ENCODE measurements around the gene L3MBTL3.

DNA sequence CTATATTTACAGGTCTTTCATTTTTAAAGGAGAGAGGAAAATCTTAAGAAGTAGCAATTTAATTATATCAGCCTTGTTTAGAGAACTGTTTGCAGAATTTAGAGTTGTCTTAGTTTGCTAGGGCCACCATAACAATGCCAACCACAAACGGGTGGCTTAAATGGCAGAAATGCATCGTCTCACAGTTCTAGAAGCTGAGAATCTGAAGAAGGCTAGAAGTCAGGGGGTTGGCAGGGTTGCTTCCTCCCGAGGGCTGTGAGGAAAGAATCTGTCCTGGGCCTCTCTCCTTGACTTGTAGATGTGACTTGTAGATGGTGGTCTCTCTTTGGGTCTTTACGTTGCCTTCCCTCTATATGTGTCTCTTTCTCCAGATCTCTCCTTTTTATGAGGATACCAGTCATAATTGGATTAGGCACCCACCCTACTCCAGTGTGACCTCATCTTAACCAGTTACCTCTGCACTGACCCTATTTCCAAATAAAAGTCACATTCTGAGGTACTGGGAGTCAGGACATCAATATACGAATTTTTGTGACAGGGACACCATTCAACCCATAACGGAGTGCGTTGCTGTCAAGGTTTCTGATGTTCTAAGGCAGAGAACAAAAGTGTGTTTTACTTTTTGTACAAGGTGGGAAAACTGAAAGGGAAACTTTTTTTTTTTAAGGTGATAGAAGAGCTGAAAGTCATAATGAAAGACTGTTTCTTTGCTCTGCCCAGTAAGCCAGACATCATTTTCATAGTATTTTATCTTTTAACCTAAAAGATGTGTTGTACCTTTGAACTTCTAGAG is 119.9 kb downstream of the L3MBTL3 start:
- TF ChIP-seq, protein P1, sequence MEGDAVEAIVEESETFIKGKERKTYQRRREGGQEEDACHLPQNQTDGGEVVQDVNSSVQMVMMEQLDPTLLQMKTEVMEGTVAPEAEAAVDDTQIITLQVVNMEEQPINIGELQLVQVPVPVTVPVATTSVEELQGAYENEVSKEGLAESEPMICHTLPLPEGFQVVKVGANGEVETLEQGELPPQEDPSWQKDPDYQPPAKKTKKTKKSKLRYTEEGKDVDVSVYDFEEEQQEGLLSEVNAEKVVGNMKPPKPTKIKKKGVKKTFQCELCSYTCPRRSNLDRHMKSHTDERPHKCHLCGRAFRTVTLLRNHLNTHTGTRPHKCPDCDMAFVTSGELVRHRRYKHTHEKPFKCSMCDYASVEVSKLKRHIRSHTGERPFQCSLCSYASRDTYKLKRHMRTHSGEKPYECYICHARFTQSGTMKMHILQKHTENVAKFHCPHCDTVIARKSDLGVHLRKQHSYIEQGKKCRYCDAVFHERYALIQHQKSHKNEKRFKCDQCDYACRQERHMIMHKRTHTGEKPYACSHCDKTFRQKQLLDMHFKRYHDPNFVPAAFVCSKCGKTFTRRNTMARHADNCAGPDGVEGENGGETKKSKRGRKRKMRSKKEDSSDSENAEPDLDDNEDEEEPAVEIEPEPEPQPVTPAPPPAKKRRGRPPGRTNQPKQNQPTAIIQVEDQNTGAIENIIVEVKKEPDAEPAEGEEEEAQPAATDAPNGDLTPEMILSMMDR (IDR thresholded peaks at IDR 0.05), result no peak
- TF ChIP-seq POLR2AphosphoS5 (IDR thresholded peaks at IDR 0.05; ENCODE audit: low read depth, low read length) (no peak), RCOR1 (IDR thresholded peaks at IDR 0.05; ENCODE audit: low read length) (no peak), SMC3 (IDR thresholded peaks at IDR 0.05; ENCODE audit: low read depth, low read length) (no peak), JUND (IDR thresholded peaks at IDR 0.05) (no peak), EZH2phosphoT487 (IDR thresholded peaks at IDR 0.05; ENCODE audit: borderline replicate concordance, low read depth) (no peak), GATA2 (CRISPR knock-in tag; IDR thresholded peaks at IDR 0.05) (no peak), RAD21 (IDR thresholded peaks at IDR 0.05; ENCODE audit: low read length) (no peak), SIN3A (IDR thresholded peaks at IDR 0.05; ENCODE audit: borderline replicate concordance, low read depth, low read length) (no peak)
- TF ChIP-seq, protein P2, sequence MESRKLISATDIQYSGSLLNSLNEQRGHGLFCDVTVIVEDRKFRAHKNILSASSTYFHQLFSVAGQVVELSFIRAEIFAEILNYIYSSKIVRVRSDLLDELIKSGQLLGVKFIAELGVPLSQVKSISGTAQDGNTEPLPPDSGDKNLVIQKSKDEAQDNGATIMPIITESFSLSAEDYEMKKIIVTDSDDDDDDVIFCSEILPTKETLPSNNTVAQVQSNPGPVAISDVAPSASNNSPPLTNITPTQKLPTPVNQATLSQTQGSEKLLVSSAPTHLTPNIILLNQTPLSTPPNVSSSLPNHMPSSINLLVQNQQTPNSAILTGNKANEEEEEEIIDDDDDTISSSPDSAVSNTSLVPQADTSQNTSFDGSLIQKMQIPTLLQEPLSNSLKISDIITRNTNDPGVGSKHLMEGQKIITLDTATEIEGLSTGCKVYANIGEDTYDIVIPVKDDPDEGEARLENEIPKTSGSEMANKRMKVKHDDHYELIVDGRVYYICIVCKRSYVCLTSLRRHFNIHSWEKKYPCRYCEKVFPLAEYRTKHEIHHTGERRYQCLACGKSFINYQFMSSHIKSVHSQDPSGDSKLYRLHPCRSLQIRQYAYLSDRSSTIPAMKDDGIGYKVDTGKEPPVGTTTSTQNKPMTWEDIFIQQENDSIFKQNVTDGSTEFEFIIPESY (IDR thresholded peaks at IDR 0.05; ENCODE audit: borderline replicate concordance, low read depth), result no peak
- TF ChIP-seq, protein P3, sequence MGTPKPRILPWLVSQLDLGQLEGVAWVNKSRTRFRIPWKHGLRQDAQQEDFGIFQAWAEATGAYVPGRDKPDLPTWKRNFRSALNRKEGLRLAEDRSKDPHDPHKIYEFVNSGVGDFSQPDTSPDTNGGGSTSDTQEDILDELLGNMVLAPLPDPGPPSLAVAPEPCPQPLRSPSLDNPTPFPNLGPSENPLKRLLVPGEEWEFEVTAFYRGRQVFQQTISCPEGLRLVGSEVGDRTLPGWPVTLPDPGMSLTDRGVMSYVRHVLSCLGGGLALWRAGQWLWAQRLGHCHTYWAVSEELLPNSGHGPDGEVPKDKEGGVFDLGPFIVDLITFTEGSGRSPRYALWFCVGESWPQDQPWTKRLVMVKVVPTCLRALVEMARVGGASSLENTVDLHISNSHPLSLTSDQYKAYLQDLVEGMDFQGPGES (IDR thresholded peaks at IDR 0.05; ENCODE audit: low read depth, low read length), result no peak

Data from SK-N-SH (cell line).